DMS 273 treated with DMSO at 0.1 percent for 48 hours (cell line): ENCODE results near the gene MICAL3.
"Not testable (repeated sequence)": the region's sequence is repeated elsewhere in the genome, so short reads cannot be mapped to it uniquely, and the experiment has no call there.

Experiments
- DNase-seq: peaks from one replicate; lab custom pipeline; 2025; lab: John Stamatoyannopoulos, UW

Gene MICAL3

DNA sequence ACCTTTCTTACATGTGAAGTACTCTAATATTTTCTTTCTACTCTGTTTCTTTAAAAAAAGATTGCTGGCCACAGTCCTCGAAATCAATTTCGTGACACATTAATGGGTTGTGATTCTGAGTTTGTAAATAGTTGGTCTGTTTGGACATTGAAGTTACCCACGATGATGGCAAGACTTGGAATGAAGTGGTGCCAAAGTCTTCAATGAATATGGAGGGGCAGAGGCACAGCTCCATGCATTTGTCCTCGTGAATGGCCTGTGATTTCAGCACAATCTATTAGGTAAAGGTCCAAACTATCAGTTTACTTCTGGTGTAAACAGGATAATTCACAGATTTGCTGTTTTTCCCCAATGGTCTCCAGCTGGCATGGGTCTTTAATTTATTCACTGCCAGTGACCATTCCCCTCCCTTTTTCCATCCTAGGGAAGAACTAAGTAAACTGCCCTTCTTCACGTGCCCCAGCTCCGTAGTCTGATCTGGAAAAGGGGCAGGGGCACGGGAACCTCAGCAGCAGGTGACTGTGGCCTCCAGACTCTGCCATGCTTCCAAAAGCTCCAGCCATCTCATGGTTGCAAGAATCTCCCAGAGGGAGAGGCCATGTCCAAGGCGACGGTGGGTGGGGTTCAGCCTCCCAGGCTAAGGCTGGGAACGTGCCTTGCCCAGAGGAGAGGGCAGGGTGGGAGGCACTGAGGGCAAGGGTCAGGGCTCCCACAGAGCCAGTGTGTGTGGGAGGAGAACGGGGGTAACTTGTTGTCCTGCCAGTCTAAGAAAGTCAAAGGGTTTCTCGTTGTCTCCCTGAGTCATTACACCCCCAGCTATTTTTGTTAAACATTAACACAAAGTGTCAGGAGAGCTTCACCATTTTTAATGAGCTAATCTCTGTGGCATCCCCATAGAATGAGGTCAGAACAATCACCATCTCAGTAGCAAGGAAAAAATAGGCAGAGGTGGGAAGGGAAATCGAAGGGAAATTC lies 36.6 kb upstream of the MICAL3 start:
- DNase-seq, result no peak

DNA sequence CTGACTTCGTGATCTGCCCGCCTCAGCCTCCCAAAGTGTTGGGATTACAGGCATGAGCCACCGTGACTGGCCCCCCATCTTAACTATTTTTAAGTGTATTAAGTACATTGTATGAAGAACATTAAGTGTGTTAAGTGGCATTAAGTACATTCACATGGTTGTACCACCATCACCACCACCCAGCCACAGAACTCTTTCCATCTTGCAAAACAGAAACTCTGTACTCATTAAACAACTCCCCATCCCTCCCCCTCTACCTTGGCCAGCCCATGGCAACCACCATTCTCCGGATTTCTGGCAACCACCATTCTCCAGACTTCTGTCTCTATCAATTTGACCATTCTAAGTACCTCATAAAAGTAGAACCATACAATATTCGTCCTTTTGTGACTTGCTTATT lies 35.6 kb upstream of the MICAL3 start:
- no peak for DNase-seq

DNA sequence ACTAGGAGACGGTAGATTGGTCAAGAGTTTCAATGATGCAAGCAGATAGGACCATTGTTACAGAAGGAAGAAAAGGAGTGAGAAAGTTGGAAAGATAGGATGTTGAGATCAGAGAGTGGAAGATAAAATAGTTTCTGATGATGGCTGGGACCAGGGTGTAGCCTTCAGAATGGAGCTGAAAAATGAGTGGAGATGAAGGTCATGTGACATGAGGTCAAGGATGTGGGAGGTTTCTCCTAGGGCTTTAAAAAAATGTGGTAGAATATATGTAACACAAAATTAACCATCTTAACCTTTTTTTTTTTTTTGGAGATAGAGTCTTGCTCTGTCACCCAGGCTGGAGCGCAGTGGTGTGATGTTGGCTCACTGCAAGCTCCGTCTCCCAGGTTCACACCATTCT lies 35.1 kb upstream of the MICAL3 start:
- DNase-seq, result no peak

DNA sequence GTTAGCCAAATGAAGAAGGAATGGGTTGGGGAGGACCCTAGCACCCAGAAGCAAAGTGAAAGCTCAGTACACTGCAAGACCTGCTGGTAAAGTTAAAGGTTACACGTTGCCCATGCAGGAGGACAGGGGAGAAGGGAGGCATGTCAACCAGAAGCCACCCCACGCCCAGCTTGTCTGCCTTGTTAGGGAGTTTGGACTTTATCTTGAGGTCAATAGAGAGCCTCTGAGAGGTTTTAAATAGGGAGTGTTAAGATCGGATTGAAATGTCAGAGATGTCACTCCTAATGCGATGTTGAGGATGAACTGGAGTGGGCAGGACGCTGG lies 34.7 kb upstream of the MICAL3 start:
- no peak for DNase-seq

DNA sequence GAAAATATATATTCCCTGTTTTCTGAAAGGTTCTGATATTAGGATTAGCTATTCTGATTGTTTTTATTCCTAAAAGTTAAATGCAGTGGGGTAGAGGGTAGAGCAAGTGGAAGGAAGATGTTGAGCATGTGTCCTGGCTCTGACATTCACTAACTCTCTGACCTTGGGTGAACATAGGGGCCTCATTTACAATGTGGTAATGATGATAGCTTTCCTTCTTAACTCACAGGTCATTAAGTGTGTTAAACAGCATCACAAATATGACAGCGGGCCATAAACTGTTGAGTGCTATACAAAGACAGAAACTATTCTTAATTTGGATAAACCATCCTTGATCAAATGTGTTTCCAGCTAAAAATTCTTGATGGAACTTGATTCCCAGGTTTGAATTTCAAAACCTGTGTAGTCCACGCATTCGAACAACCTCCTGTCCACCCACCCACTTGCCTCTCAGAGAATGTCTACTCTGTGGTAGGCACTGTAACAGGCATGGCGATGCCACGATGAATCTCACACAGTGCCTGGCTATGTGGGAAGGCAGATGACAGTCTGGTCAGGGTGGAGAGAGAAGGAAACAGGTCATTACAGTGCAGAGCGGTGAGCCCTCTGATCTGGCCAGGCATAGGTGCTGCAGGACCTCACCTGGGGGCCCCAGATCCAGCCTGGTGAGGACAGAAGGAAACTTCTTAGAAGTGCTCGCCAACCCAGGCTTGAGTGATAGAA lies 34.2 kb upstream of the MICAL3 start:
- no peak for DNase-seq

DNA sequence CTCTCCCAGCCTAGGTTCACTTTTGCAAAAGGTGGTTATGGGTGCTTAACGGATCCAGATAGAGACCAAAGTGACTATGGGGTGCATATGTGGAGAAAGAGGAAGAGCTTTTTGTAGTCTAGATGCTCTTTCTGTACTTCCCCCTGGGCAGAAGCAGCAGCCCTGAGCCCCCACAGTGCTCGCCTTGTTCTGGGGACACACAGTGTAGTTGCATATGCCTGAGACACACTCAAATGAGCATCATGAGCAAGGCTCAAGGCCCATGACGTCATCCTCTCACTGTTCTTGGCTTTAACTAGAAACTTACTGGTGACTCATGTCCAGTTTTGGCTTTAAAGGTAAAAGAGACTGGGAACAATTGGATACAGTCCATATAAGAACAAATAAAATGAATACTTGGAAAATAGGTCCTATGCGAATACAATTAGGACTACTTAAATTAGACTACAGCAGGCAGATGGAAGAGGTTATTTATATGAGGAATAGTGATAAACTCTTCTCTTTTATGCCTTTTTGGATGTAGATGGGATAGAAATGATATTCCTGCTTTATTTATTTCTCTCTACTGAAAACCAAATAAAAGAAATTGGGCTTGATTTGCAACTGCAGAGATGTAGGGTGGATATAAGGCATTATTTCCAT lies 33.3 kb upstream of the MICAL3 start:
- no peak for DNase-seq

DNA sequence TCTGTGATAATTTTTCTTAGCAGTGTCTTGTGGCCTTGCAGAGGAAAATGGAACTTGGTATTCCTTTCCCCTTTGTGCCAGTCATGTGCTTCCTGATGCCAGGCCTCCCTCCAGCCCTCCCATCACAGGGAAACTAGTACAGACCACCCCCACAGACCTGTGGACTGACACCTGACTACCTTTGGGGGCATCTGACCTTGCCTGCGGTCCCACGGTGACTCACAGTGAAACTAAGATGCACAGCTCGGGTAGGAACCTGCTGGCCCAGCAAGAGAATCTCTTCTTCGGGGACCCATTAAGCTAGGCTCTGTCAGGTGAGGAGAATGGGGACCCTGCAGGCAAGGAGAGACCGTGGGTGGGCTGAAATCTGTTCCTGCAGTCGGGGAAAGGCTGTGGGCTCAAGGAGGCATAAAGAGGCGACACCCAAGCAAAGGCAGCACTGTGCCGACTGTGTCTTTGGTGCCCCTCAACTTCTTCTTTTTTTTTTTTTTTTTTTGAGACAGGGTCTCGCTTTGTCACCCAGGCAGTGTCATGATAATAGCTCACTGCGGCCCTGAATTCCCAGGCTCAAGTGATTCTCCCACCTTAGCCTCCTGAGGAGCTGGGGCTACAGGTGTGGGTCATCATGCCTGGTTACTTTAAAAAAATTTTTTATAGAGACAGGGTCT lies 32.6 kb upstream of the MICAL3 start:
- DNase-seq, result no peak

DNA sequence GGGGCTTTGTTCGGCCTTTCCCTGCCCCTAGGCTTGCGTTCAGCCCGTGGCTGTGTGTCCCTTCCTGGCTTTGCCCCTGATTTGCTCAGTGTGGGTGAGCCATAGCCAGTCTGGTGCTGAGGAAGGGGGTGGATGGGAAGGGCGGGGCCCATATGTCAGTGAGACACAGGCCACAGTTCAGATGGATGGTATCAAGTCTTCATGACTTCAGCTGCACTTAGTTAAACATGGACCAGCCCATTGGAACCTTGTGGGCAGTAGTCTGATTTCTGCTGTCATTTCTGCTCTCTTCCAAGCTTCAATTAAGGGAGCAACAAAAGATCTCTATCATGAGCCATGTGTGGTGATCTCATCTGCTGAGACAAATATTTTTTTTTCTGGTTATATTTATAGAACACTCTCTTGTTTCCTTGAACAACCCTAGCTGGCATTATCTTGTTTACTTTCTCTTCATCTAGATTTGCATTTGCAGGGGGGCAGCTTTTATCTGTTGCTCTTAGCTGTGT lies 31.9 kb upstream of the MICAL3 start:
- no peak for DNase-seq

DNA sequence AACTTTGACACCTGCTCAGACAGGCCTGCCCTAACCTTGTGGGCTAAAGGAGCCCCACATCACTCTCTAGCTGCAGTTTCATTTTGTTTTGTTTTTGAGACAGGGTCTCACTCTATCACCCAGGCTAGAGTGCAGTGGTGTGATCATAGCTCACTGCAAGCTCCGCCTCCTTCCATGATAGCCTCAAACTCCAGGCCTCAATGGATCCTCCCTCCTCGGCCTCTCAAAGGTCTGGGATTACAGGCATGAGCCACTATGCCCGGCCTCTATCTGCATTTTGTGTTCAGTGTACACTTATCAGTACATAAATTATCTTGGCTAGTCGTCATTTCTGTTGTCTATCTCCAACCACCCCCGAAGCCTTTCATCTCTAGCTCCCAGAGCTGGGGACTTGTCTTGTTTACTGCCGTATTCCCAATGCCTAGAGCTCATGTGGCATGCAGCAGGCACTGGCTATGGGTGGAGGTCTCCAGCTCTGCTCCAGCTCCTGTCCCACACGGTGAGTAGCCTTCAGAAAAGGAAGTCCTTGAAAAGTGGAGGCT lies 31.3 kb upstream of the MICAL3 start:
- no peak for DNase-seq

DNA sequence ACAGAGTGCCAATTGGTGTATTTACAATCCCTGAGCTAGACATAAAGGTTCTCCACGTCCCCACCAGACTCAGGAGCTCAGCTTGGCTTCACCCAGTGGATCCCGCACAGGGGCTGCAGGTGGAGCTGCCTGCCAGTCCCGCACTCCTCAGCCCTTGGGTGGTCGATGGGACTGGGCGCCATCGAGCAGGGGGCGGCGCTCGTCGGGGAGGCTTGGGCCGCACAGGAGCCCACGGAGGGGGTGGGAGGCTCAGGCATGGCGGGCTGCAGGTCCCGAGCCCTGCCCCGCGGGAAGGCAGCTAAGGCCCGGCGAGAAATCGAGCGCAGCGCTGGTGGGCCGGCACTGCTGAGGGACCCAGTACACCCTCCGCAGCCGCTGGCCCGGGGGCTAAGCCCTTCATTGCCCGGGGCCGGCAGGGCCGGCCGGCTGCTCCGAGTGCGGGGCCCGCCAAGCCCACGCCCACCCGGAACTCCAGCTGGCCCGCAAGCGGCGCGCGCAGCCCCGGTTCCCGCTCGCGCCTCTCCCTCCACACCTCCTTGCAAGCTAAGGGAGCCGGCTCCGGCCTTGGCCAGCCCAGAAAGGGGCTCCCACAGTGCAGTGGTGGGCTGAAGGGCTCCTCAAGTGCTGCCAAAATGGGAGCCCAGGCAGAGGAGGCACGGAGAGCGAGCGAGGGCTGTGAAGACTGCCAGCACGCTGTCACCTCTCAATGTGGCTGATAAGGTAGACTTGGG lies 29.0 kb upstream of the MICAL3 start:
- DNase-seq, result not testable (repeated sequence)

DNA sequence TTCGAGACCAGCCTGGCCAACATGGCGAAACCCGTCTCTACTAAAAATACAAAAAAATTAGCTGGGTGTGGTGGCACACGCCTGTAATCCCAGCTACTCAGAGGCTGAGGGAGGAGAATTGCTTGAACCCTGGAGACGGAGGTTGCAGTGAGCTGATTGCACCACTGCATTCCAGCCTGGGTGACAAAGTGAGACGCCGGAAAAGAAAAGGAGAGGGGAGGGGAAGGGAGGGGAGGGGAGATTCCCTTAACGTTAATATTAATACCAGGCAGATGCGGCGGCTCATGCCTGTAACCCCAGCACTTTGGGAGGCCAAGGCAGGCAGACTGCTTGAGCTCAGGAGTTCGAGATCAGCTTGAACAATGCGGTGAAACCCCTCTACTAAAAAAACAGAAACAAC lies 26.8 kb upstream of the MICAL3 start:
- DNase-seq, result not testable (repeated sequence)

DNA sequence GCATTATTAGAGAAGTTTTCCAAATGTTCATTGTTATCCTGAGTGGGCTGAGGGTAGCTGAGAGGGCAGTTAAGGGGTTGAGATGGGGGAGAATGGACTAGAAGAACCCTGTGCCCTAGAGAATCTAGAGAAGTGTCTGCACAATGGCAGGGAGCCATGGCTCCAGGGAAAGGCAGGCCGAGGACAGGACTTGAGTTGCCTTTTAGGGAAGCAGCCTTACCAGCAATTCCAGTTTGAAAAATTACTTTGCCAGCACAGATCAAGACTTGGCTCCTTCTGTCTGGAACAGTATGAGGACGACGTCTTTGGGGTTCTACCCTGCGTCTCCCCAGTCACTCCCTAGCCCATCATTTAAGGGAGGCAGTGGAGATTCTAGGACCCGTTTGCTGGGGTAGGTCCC lies 25.7 kb upstream of the MICAL3 start:
- DNase-seq, result no peak

DNA sequence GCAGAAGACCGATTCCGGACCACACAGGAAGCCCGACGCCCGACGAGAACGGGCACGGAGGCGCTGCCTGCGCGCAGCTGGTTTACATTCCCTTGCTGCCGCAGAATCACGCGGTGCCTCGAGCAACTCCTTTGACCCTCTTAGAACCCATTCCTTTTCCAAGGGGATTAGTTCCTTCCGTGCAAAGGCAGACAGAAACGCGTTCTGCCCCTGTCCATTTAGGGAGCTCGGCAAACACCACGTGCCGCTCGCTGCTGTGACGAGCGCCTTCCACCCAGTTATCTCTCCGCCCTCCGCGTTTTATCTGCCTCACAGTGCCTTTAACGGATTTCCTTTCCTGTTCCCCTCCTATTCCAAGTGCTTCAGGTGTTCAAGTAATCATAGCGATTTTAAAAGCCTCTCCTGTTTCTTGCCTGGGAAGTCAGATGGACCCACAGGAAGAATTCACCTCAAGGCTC lies 24.1 kb upstream of the MICAL3 start:
- DNase-seq, result no peak

DNA sequence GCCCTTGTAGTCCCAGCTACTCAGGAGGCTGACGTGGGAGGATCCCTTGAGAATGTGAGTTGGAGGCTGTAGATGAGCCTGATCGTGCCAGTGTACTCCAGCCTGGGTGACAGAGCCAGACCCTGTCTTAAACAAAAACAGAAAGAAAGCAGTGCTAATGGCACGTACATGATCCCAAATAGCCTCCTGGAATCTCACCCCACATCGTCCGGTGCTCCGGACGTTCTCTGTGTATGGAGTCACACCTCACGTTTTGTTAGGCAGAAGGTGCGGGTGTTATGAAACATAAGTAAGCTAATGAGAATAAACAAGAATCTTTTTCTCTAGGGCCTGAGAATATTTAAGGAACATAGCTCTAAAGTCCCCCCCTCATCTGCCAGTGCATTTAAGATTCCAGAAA lies 23.7 kb upstream of the MICAL3 start:
- DNase-seq, result no peak

DNA sequence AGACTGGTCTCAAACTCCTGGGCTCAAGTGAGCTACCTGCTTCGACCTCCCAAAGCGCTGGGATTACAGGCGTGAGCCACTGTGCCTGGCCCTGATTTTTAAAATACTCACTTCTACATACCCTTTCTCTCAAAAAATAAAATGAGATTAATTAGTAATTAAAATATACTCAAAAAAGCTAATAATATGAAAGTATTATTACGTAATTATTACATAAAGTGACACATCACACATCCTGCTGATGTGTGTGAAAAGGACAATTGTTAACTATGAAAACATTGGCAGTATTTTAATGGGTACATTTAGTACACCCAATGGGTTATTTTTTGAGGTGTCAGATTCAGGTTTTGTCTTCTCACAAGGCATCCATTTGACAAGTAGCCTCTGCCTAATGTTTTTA lies 21.4 kb upstream of the MICAL3 start:
- DNase-seq, result no peak

DNA sequence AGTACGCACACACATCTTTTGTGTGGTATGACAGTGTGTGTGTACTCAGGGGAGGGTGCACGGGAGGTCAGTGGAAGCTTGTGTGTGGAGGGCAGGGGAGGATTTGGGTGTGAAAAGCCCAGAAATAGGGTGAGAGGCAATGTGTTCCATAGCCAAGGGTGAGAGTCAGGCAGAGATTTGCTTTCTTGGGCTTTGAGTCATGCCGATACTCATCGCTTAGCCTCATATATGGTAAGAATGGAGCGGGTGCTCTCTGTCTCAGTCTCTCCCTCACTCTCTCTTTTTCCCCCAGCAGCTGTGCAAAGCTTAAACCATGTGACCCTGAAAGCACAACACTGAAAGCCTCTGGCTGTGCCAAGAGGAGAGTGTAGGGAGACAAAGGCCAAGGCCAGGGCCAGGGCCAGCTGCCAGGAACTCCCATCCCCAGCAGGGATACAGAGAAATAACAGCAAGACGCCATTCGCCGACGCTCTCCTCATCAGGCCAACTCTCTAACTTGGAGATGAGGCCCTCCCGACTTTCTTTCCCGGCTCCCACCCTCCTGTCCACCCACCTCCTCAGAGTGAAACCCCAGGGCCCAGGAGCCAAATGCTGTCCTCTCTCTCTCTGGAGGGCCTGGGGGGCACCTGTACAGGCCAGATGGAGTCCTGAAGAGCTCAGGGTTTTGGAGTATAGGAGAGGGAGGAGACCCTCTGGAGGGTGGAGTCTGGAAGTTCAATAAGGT lies 20.3 kb upstream of the MICAL3 start:
- no peak for DNase-seq

DNA sequence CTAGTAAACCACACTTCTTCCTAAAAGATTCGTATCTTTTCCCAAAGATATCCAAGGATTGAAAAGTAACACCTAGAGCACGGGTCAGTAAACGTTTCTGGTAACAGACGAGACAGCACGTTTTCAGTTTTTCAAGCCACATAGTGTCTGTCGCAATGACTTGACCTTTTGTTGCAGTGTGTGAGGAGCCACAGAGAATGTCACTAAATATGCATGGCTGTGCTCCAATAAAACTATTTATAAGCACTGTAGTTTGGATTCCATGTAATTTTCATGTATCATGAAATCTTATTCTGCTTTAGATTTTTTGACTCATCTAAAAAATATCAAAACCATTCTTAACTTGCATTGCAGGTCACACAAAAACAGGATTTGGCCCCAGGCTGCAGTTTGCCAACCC lies 18.3 kb upstream of the MICAL3 start:
- DNase-seq, result no peak

DNA sequence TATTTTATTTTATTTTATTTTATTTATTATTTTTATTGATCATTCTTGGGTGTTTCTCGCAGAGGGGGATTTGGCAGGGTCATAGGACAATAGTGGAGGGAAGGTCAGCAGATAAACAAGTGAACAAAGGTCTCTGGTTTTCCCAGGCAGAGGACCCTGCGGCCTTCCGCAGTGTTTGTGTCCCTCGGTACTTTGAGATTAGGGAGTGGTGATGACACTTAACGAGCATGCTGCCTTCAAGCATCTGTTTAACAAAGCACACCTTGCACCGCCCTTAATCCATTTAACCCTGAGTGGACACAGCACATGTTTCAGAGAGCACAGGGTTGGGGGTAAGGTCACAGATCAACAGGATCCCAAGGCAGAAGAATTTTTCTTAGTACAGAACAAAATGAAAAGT lies 16.5 kb upstream of the MICAL3 start:
- DNase-seq, result not testable (repeated sequence)

DNA sequence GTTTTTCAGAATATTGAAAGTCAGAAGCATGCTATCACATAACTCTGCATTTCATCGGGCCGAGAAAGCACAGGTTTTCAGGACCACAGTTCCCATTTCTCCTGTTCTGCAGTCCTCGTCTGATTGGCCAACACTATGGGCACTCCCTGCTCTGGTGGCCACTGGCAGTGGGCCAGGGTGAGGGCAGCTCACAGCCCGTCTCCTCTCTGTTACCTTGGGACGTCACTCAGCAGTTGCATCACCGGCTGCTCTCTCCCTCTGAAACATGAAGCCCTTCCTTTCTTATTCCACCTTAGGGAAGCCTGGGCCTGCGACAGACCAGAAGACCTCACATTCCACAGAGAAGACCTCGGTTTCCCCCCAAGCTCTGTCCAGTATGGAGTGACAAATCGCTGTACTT lies 11.4 kb upstream of the MICAL3 start:
- no peak for DNase-seq

DNA sequence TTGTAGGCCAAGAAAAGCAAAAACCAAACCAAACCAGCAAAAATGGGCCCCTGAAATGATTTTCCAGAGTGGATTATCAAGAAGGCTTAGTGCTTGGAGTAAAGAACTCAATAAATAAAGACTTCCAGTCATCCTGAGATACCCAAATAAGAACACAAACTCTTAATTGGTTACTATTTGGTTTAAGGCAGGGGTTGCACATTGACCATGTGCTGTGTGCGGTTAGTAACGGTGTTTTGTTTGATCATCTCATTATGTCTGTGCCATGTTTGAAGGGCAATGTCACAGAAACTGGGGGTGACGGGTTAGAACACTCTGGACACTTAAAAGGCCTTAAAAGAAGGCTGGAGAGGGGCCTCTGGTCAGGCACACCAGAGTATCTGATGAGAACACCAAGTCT lies 9.7 kb upstream of the MICAL3 start:
- DNase-seq, result no peak
